ENCODE results near the gene AFMID. TPM values are rescaled to one million over a fixed set of nuclear protein-coding genes. Genes with fewer than 3 reads are reported as not detected.

AFMID gene
- total and polyA plus RNA-seq, 2 experiments from 2014 or later = 38.0 to 47.5 TPM

DNA sequence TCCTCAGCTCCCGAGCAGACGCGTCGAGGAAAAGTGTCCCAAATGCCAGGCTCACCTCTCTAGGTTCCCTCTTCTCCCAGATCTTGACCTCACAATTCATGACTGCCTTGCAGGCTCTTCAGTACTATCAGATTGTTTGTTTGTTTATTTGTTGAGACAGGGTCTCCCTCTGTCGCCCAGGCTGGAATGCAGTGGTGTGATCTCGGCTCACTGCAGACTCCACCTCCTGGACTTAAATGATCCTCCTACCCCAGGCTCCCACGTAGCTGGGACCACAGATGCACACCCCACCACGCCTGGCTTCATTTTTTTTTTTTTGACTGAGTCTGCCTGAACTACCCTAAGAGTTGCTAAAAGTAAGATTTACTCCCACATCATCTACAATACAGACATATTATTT, 60.1 kb downstream of the AFMID start:
- Mint-ChIP-seq H3K4me1 (peaks cover 12% of the 10 kb centered on the region; the same call in 2 of the 3 replicates), H3K4me3 (no peak overlapping the region; the same call in 2 of the 3 replicates), H3K36me3 (ENCODE audit: low read depth) (peaks cover 3% of the 10 kb centered on the region; the same call in 1 of the 3 replicates), H3K9me3 (peaks cover 7% of the 10 kb centered on the region; the same call in 2 of the 3 replicates), H3K27ac (no peak overlapping the region), H3K27me3 (ENCODE audit: insufficient read depth, low read depth, poor library complexity) (peaks cover 21% of the 10 kb centered on the region)
- Histone ChIP-seq H2AFZ (0 out of 2 replicates have a peak overlapping the region, but pooled peaks have one; percentile 43), H3K4me3 (no peak overlapping the region), H3K27ac (ENCODE audit: low read depth) (no peak overlapping the region), H3F3A (replicated peaks; ENCODE audit: low read depth) (no peaks in the 10 kb centered on the region), H3K27me3 (ENCODE audit: insufficient read depth) (no peaks in the 10 kb centered on the region), H3K4me2 (no peak overlapping the region), H3K36me3 (ENCODE audit: insufficient read depth) (no peaks in the 10 kb centered on the region), H4K20me1 (replicated peaks; ENCODE audit: insufficient read depth) (no peaks in the 10 kb centered on the region), H3K9me2 (ENCODE audit: insufficient read depth) (no peaks in the 10 kb centered on the region), H3K4me1 (ENCODE audit: insufficient read depth) (peaks cover 3% of the 10 kb centered on the region; the same call in 1 of the 2 replicates), H3K79me2 (replicated peaks; ENCODE audit: insufficient read depth) (no peaks in the 10 kb centered on the region)
- no peak for DNase-seq (ENCODE audit: low spot score)
- ATAC-seq = no peak
- TF ChIP-seq REST (IDR thresholded peaks at IDR 0.05; ENCODE audit: unreplicated experiment) (no peak), JUNB (IDR thresholded peaks at IDR 0.05; ENCODE audit: unreplicated experiment) (no peak), STAT1 (IDR thresholded peaks at IDR 0.05; ENCODE audit: unreplicated experiment) (no peak), NANOG (IDR thresholded peaks at IDR 0.05; ENCODE audit: borderline replicate concordance) (no peak), EZH2 (IDR thresholded peaks at IDR 0.05; ENCODE audit: low read depth, unreplicated experiment) (no peak), POLR2AphosphoS5 (IDR thresholded peaks at IDR 0.05; ENCODE audit: low read depth) (no peak), ZNF331 (CRISPR knock-in tag; IDR thresholded peaks at IDR 0.05; ENCODE audit: low read depth) (no peak), CREB1 (CRISPR knock-in tag; IDR thresholded peaks at IDR 0.05; ENCODE audit: low read depth) (no peak), ZNF114 (CRISPR knock-in tag; IDR thresholded peaks at IDR 0.05) (no peak), ETS1 (IDR thresholded peaks at IDR 0.05) (no peak), EZH2phosphoT487 (IDR thresholded peaks at IDR 0.05; ENCODE audit: unreplicated experiment) (no peak)
- TF ChIP-seq, protein P1, sequence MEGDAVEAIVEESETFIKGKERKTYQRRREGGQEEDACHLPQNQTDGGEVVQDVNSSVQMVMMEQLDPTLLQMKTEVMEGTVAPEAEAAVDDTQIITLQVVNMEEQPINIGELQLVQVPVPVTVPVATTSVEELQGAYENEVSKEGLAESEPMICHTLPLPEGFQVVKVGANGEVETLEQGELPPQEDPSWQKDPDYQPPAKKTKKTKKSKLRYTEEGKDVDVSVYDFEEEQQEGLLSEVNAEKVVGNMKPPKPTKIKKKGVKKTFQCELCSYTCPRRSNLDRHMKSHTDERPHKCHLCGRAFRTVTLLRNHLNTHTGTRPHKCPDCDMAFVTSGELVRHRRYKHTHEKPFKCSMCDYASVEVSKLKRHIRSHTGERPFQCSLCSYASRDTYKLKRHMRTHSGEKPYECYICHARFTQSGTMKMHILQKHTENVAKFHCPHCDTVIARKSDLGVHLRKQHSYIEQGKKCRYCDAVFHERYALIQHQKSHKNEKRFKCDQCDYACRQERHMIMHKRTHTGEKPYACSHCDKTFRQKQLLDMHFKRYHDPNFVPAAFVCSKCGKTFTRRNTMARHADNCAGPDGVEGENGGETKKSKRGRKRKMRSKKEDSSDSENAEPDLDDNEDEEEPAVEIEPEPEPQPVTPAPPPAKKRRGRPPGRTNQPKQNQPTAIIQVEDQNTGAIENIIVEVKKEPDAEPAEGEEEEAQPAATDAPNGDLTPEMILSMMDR (conservative IDR thresholded peaks at IDR 0.05; ENCODE audit: low read depth in 2 of 2) = no peak
- TF ChIP-seq, protein P2, sequence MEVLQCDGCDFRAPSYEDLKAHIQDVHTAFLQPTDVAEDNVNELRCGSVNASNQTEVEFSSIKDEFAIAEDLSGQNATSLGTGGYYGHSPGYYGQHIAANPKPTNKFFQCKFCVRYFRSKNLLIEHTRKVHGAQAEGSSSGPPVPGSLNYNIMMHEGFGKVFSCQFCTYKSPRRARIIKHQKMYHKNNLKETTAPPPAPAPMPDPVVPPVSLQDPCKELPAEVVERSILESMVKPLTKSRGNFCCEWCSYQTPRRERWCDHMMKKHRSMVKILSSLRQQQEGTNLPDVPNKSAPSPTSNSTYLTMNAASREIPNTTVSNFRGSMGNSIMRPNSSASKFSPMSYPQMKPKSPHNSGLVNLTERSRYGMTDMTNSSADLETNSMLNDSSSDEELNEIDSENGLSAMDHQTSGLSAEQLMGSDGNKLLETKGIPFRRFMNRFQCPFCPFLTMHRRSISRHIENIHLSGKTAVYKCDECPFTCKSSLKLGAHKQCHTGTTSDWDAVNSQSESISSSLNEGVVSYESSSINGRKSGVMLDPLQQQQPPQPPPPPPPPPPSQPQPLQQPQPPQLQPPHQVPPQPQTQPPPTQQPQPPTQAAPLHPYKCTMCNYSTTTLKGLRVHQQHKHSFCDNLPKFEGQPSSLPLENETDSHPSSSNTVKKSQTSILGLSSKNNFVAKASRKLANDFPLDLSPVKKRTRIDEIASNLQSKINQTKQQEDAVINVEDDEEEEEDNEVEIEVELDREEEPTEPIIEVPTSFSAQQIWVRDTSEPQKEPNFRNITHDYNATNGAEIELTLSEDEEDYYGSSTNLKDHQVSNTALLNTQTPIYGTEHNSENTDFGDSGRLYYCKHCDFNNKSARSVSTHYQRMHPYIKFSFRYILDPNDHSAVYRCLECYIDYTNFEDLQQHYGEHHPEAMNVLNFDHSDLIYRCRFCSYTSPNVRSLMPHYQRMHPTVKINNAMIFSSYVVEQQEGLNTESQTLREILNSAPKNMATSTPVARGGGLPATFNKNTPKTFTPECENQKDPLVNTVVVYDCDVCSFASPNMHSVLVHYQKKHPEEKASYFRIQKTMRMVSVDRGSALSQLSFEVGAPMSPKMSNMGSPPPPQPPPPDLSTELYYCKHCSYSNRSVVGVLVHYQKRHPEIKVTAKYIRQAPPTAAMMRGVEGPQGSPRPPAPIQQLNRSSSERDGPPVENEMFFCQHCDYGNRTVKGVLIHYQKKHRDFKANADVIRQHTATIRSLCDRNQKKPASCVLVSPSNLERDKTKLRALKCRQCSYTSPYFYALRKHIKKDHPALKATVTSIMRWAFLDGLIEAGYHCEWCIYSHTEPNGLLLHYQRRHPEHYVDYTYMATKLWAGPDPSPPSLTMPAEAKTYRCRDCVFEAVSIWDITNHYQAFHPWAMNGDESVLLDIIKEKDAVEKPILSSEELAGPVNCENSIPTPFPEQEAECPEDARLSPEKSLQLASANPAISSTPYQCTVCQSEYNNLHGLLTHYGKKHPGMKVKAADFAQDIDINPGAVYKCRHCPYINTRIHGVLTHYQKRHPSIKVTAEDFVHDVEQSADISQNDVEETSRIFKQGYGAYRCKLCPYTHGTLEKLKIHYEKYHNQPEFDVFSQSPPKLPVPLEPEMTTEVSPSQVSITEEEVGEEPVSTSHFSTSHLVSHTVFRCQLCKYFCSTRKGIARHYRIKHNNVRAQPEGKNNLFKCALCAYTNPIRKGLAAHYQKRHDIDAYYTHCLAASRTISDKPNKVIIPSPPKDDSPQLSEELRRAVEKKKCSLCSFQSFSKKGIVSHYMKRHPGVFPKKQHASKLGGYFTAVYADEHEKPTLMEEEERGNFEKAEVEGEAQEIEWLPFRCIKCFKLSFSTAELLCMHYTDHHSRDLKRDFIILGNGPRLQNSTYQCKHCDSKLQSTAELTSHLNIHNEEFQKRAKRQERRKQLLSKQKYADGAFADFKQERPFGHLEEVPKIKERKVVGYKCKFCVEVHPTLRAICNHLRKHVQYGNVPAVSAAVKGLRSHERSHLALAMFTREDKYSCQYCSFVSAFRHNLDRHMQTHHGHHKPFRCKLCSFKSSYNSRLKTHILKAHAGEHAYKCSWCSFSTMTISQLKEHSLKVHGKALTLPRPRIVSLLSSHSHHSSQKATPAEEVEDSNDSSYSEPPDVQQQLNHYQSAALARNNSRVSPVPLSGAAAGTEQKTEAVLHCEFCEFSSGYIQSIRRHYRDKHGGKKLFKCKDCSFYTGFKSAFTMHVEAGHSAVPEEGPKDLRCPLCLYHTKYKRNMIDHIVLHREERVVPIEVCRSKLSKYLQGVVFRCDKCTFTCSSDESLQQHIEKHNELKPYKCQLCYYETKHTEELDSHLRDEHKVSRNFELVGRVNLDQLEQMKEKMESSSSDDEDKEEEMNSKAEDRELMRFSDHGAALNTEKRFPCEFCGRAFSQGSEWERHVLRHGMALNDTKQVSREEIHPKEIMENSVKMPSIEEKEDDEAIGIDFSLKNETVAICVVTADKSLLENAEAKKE (CRISPR knock-in tag; IDR thresholded peaks at IDR 0.05) = no peak
